Transverse colon (tissue), 3 donors: Measurements from ENCODE around the gene HS3ST5.

ENCODE experiments used
- CTCF ChIP-seq, 5 experiments: fragments of 200-600 bp in 3 of 5; fragments of 450-650 bp in 2 of 5; sonication (generic) in 3 of 5; IDR thresholded peaks; 1 replicate in 2 of 5; 2 replicates in 3 of 5; pipeline ENCODE4 v1.5.1; 2016 to 2017; ENCODE audit warnings: antibody characterized with exemption in 5 of 5, inconsistent platforms in 3 of 5, mild to moderate bottlenecking in 2 of 5, moderate library complexity in 1 of 5
- POLR2A ChIP-seq: fragments of 450-650 bp; IDR thresholded peaks from one replicate; pipeline ENCODE4 v1.6.1; 2016; ENCODE audit warnings: antibody characterized with exemption, mild to moderate bottlenecking, moderate library complexity

GRCh38 chr6:114362396-114362795, 19.6 kb upstream of the HS3ST5 start:
- TF ChIP-seq POLR2A (no peak), CTCF (IDR thresholded peaks at IDR 0.05) (no peak)
